Neural cell (in vitro differentiated cells): ENCODE measurements around the gene CTSE. TPM values are rescaled to one million over a fixed set of nuclear protein-coding genes. Genes with fewer than 3 reads are reported as not detected.

Source experiments
- H2AFZ ChIP-seq: fragments of 200-600, 300-800 bp; sonication (generic), shearing (Covaris generic); 2 replicates; pipeline ENCODE4 v1.6.0; 2014; ENCODE audit warnings: low read depth, mild to moderate bottlenecking, antibody characterized with exemption, low read length, moderate library complexity
- H3F3A ChIP-seq: fragments of 200-600 bp; shearing (Covaris generic); 2 replicates; pipeline ENCODE4 v1.6.1; 2016; ENCODE audit warnings: mild to moderate bottlenecking, moderate library complexity, mixed read lengths, antibody characterized with exemption, low read length; ENCODE audit not compliant: insufficient read depth, poor library complexity, severe bottlenecking
- H3K27ac ChIP-seq: fragments of 200-600, 300-800 bp; sonication (generic), shearing (Covaris generic); 2 replicates; pipeline ENCODE4 v1.5.1; 2014; ENCODE audit warnings: mild to moderate bottlenecking, low read length, moderate library complexity
- H3K27me3 ChIP-seq: fragments of 300-800, 200-600 bp; sonication (generic), shearing (Covaris generic); 2 replicates; pipeline ENCODE4 v1.6.0; 2014; ENCODE audit warnings: mild to moderate bottlenecking, low read depth, low read length, moderate library complexity; ENCODE audit not compliant: insufficient read depth
- H3K36me3 ChIP-seq: fragments of 300-800, 200-600 bp; sonication (generic), shearing (Covaris generic); 2 replicates; pipeline ENCODE4 v1.5.1; 2014; ENCODE audit warnings: mild to moderate bottlenecking, antibody characterized with exemption, low read length, moderate library complexity; ENCODE audit not compliant: insufficient read depth
- H3K4me2 ChIP-seq: fragments of 300-800, 200-600 bp; sonication (generic), shearing (Covaris generic); 2 replicates; pipeline ENCODE4 v1.6.0; 2014; ENCODE audit warnings: mild to moderate bottlenecking, low read length
- H3K4me3 ChIP-seq: fragments of 300-800, 200-600 bp; sonication (generic), shearing (Covaris generic); 2 replicates; pipeline ENCODE4 v1.5.1; 2014; ENCODE audit warnings: mild to moderate bottlenecking, low read length, moderate library complexity
- H3K79me2 ChIP-seq: fragments of 200-600 bp; shearing (Covaris generic); replicated peaks from 2 replicates; pipeline ENCODE4 v1.6.0; 2014; ENCODE audit warnings: mild to moderate bottlenecking, low read length, moderate library complexity; ENCODE audit not compliant: insufficient read depth
- H3K9ac ChIP-seq: fragments of 300-800, 200-600 bp; sonication (generic), shearing (Covaris generic); 2 replicates; pipeline ENCODE4 v1.6.1; 2016; ENCODE audit warnings: mild to moderate bottlenecking, low read length, mixed read lengths
- H3K9me2 ChIP-seq: fragments of 200-600 bp; shearing (Covaris generic); 2 replicates; pipeline ENCODE4 v1.6.1; 2016; ENCODE audit warnings: mild to moderate bottlenecking, low read length, mixed read lengths; ENCODE audit not compliant: insufficient read depth
- H3K9me3 ChIP-seq: fragments of 200-600, 300-800 bp; sonication (generic), shearing (Covaris generic); 2 replicates; pipeline ENCODE4 v1.6.1; 2016; ENCODE audit warnings: mild to moderate bottlenecking, mixed run types, low read length, moderate library complexity, mixed read lengths
- H4K20me1 ChIP-seq: fragments of 200-600 bp; shearing (Covaris generic); 2 replicates; pipeline ENCODE4 v1.6.1; 2016; ENCODE audit warnings: mild to moderate bottlenecking, mixed run types; ENCODE audit not compliant: insufficient read depth
- EP300 ChIP-seq: fragments of 450-650 bp; conservative IDR thresholded peaks from 2 replicates; pipeline ENCODE4 v1.6.1; 2014; ENCODE audit warnings: antibody characterized with exemption, mild to moderate bottlenecking, moderate library complexity; ENCODE audit not compliant: poor library complexity, severe bottlenecking
- EZH2 ChIP-seq: fragments of 200-600, 300-800 bp; shearing (Covaris generic), sonication (generic); IDR thresholded peaks from 2 replicates; pipeline ENCODE4 v1.6.1; 2014; ENCODE audit warnings: antibody characterized with exemption, low read length, borderline replicate concordance, mild to moderate bottlenecking; ENCODE audit not compliant: insufficient read depth, poor library complexity, severe bottlenecking
- MXI1 ChIP-seq: fragments of 450-650 bp; conservative IDR thresholded peaks from 2 replicates; pipeline ENCODE4 v1.6.1; 2014; ENCODE audit warnings: antibody characterized with exemption, mild to moderate bottlenecking; ENCODE audit not compliant: poor library complexity, severe bottlenecking
- POLR2AphosphoS5 ChIP-seq: IDR thresholded peaks from 2 replicates; pipeline ENCODE4 v1.6.1; 2012
- RAD21 ChIP-seq: fragments of 450-650 bp; conservative IDR thresholded peaks from 2 replicates; pipeline ENCODE4 v1.6.1; 2014; ENCODE audit warnings: antibody characterized with exemption, mild to moderate bottlenecking, moderate library complexity
- REST ChIP-seq: IDR thresholded peaks from 2 replicates; pipeline ENCODE4 v1.6.1; 2012; ENCODE audit warnings: borderline replicate concordance
- SMC3 ChIP-seq: fragments of 450-650 bp; conservative IDR thresholded peaks from 2 replicates; pipeline ENCODE4 v1.6.1; 2014; ENCODE audit warnings: antibody characterized with exemption, mild to moderate bottlenecking, moderate library complexity; ENCODE audit not compliant: poor library complexity
- TAF1 ChIP-seq: IDR thresholded peaks from 2 replicates; pipeline ENCODE4 v1.6.1; 2012; ENCODE audit warnings: low read depth
- polyA plus RNA-seq: library from polyadenylated mRNA; depleted of rRNA; stranded (reverse); fragments of >200 nt; gene quantifications from 2 replicates; pipeline ENCODE4 v1.2.3, GENCODE V29; 2014
- TF ChIP-seq, protein P1 (sequence below): fragments of 450-650 bp; IDR thresholded peaks from 2 replicates; pipeline ENCODE4 v1.5.1; 2014; ENCODE audit warnings: antibody characterized with exemption, mild to moderate bottlenecking, moderate library complexity; ENCODE audit not compliant: poor library complexity, severe bottlenecking

CTSE gene
- polyA plus RNA-seq, 1 donor from 2014 or later = not detected

DNA sequence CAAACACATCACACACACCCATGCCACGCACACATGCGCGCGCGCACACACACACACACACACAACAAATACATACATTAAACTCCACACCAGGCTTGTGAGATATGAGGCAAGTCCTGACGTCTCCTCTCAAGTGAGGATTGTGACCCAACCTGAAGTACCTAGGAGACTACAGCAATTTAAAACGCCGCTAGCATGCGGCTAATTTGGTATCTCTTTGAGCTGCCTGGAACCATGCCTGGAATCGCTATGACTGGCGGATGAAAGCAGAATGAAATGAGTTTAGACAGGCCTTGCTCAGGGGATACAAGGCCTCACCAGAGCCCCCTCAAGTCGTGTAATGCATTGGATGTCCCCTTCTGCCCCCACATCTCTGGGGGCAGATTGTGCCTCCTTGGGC lies 18.9 kb downstream of the CTSE start:
- no peak overlapping the region for H3K4me3 ChIP-seq
- H3F3A ChIP-seq = no peaks in the 10 kb centered on the region
- TF ChIP-seq TAF1 (no peak), EZH2 (no peak), RAD21 (no peak)
- TF ChIP-seq, protein P1, sequence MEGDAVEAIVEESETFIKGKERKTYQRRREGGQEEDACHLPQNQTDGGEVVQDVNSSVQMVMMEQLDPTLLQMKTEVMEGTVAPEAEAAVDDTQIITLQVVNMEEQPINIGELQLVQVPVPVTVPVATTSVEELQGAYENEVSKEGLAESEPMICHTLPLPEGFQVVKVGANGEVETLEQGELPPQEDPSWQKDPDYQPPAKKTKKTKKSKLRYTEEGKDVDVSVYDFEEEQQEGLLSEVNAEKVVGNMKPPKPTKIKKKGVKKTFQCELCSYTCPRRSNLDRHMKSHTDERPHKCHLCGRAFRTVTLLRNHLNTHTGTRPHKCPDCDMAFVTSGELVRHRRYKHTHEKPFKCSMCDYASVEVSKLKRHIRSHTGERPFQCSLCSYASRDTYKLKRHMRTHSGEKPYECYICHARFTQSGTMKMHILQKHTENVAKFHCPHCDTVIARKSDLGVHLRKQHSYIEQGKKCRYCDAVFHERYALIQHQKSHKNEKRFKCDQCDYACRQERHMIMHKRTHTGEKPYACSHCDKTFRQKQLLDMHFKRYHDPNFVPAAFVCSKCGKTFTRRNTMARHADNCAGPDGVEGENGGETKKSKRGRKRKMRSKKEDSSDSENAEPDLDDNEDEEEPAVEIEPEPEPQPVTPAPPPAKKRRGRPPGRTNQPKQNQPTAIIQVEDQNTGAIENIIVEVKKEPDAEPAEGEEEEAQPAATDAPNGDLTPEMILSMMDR = no peak
- H3K27ac ChIP-seq = no peak overlapping the region
- H4K20me1 ChIP-seq = no peaks in the 10 kb centered on the region
- H3K4me2 ChIP-seq = no peak overlapping the region
- no peaks in the 10 kb centered on the region for H3K79me2 ChIP-seq
- no peaks in the 10 kb centered on the region for H3K9me3 ChIP-seq
- no peak overlapping the region for H3K9ac ChIP-seq
- H3K36me3 ChIP-seq = no peaks in the 10 kb centered on the region
- no peaks in the 10 kb centered on the region for H3K9me2 ChIP-seq
- H2AFZ ChIP-seq = no peak overlapping the region
- H3K27me3 ChIP-seq = no peaks in the 10 kb centered on the region

GRCh38 chr1:206003854-206004800 lies 19.6 kb downstream of the CTSE start:
- Histone ChIP-seq H3K79me2 (no peaks in the 10 kb centered on the region), H3K9ac (no peak overlapping the region), H3K9me3 (no peaks in the 10 kb centered on the region), H3K36me3 (no peaks in the 10 kb centered on the region), H2AFZ (no peak overlapping the region), H3K4me3 (no peak overlapping the region), H3K27me3 (no peaks in the 10 kb centered on the region), H3F3A (no peaks in the 10 kb centered on the region), H3K27ac (no peak overlapping the region), H3K4me2 (no peak overlapping the region), H4K20me1 (no peaks in the 10 kb centered on the region), H3K9me2 (no peaks in the 10 kb centered on the region)
- TF ChIP-seq MXI1 = no peak
- no peak for TF ChIP-seq POLR2AphosphoS5
- no peak for TF ChIP-seq EZH2
- TF ChIP-seq, protein P1 = no peak
- no peak for TF ChIP-seq TAF1
- no peak for TF ChIP-seq REST
- TF ChIP-seq RAD21 = no peak
- no peak for TF ChIP-seq SMC3
- TF ChIP-seq EP300 = no peak
